Mesenchymal stem cell (in vitro differentiated cells and primary cell): ENCODE results near the gene NPHP4.

Source experiments
- DNase-seq: peaks from one replicate; pipeline ENCODE4 v3.0.0-alpha.2; 2013
- H2AFZ ChIP-seq: one replicate; pipeline ENCODE4 v1.6.1; 2013; ENCODE audit warnings: low read depth, mild to moderate bottlenecking, control low read depth, inconsistent platforms, low read length, moderate library complexity
- H2AK5ac ChIP-seq: 2 replicates; pipeline ENCODE4 v1.6.1; 2013; ENCODE audit warnings: low read length, moderate library complexity, mild to moderate bottlenecking, inconsistent platforms; ENCODE audit not compliant: severe bottlenecking
- H2BK120ac ChIP-seq: one replicate; pipeline ENCODE4 v1.6.1; 2013; ENCODE audit warnings: low read depth, mild to moderate bottlenecking, inconsistent platforms, low read length, moderate library complexity
- H2BK12ac ChIP-seq, 2 experiments: one replicate each; pipeline ENCODE4 v1.6.1; 2013; ENCODE audit warnings: inconsistent platforms in 2 of 2, low read length in 2 of 2, mild to moderate bottlenecking in 2 of 2, moderate library complexity in 2 of 2, control low read depth in 1 of 2
- H2BK15ac ChIP-seq: one replicate; pipeline ENCODE4 v1.6.1; 2013; ENCODE audit warnings: mild to moderate bottlenecking, low read depth, inconsistent platforms; ENCODE audit not compliant: poor library complexity, severe bottlenecking
- H2BK5ac ChIP-seq: 2 replicates; pipeline ENCODE4 v1.6.1; 2013; ENCODE audit warnings: low read depth, mild to moderate bottlenecking, low read length, control low read depth, inconsistent platforms; ENCODE audit not compliant: poor library complexity, severe bottlenecking
- H3K14ac ChIP-seq, 2 experiments: one replicate each; pipeline ENCODE4 v1.6.1; 2013; ENCODE audit warnings: inconsistent platforms in 2 of 2, low read length in 2 of 2, control low read depth in 1 of 2, mild to moderate bottlenecking in 1 of 2, moderate library complexity in 1 of 2
- H3K18ac ChIP-seq, 2 experiments: one replicate each; pipeline ENCODE4 v1.6.1; 2013; ENCODE audit warnings: inconsistent platforms in 2 of 2, low read length in 2 of 2, control low read depth in 1 of 2, low read depth in 1 of 2, mild to moderate bottlenecking in 1 of 2
- H3K23ac ChIP-seq, 2 experiments: one replicate each; pipeline ENCODE4 v1.6.1; 2013; ENCODE audit warnings: inconsistent platforms in 2 of 2, low read length in 2 of 2, mild to moderate bottlenecking in 2 of 2, moderate library complexity in 2 of 2, control low read depth in 1 of 2
- H3K27ac ChIP-seq: 2 replicates; pipeline ENCODE4 v1.5.1; 2013; ENCODE audit warnings: mild to moderate bottlenecking, moderate library complexity, low read length, control low read depth, inconsistent platforms; ENCODE audit not compliant: poor library complexity, severe bottlenecking
- H3K27me3 ChIP-seq, 2 experiments: 2 replicates each; pipeline versions ENCODE4 v1.6.1 to v1.7.0; 2013; ENCODE audit warnings: low read length in 2 of 2, mild to moderate bottlenecking in 2 of 2, moderate library complexity in 2 of 2, control low read depth in 1 of 2, inconsistent platforms in 1 of 2; ENCODE audit not compliant: control insufficient read depth in 1 of 2, insufficient read depth in 1 of 2
- H3K36me3 ChIP-seq, 2 experiments: 2 replicates each; pipeline versions ENCODE4 v1.6.1 to v1.7.0; 2013; ENCODE audit warnings: low read length in 2 of 2, control low read depth in 1 of 2, inconsistent platforms in 1 of 2, low read depth in 1 of 2, mild to moderate bottlenecking in 1 of 2; ENCODE audit not compliant: insufficient read depth in 2 of 2, control insufficient read depth in 1 of 2
- H3K4ac ChIP-seq, 2 experiments: one replicate each; pipeline ENCODE4 v1.6.1; 2013; ENCODE audit warnings: inconsistent platforms in 2 of 2, low read length in 2 of 2, mild to moderate bottlenecking in 2 of 2, moderate library complexity in 2 of 2, control low read depth in 1 of 2, low read depth in 1 of 2
- H3K4me1 ChIP-seq: 2 replicates; pipeline ENCODE4 v1.6.1; 2013; ENCODE audit warnings: low read depth, low read length, control low read depth; ENCODE audit not compliant: control insufficient read depth, insufficient read depth
- H3K4me2 ChIP-seq: 2 replicates; pipeline ENCODE4 v1.6.1; 2013; ENCODE audit warnings: low read length, mild to moderate bottlenecking, inconsistent platforms; ENCODE audit not compliant: poor library complexity, severe bottlenecking
- H3K4me3 ChIP-seq, 2 experiments: 2 replicates each; pipeline versions ENCODE4 v1.5.1 to v1.7.0; 2013; ENCODE audit warnings: low read length in 2 of 2, mild to moderate bottlenecking in 2 of 2, control low read depth in 1 of 2, low read depth in 1 of 2; ENCODE audit not compliant: insufficient read depth in 1 of 2
- H3K79me1 ChIP-seq: replicated peaks from 2 replicates; pipeline ENCODE4 v1.6.1; 2013; ENCODE audit warnings: mild to moderate bottlenecking, control low read depth, low read length, inconsistent platforms; ENCODE audit not compliant: poor library complexity, severe bottlenecking
- H3K9ac ChIP-seq: 2 replicates; pipeline ENCODE4 v1.7.0; 2013; ENCODE audit warnings: mild to moderate bottlenecking, low read length, moderate library complexity
- H3K9me3 ChIP-seq: 2 replicates; pipeline ENCODE4 v1.7.0; 2013; ENCODE audit warnings: mild to moderate bottlenecking, low read length; ENCODE audit not compliant: control insufficient read depth
- H4K8ac ChIP-seq: one replicate; pipeline ENCODE4 v1.6.1; 2013; ENCODE audit warnings: inconsistent platforms, mild to moderate bottlenecking, low read length, moderate library complexity
- H4K91ac ChIP-seq: one replicate; pipeline ENCODE4 v1.6.1; 2013; ENCODE audit warnings: mild to moderate bottlenecking, low read length, inconsistent platforms
- WGBS: methylation state at CpG from one replicate; pipeline ENCODE4 v1.1.7; 2013; ENCODE audit warnings: mixed read lengths; 5-methylcytosine and 5-hydroxymethylcytosine counted together

Gene NPHP4

GRCh38 chr1:5835179-5835562 lies 157.1 kb downstream of the NPHP4 start:
- Histone ChIP-seq H3K27me3 (peaks cover 4 to 33% of the 10 kb centered on the region in 2 experiments), H2AK5ac (no peak overlapping the region), H3K18ac (no peak overlapping the region), H3K4ac (no peak overlapping the region), H2BK12ac (no peak overlapping the region), H2BK15ac (no peak overlapping the region), H3K4me3 (no peak overlapping the region), H3K23ac (no peak overlapping the region), H3K9me3 (no peaks in the 10 kb centered on the region), H4K8ac (no peak overlapping the region), H2BK120ac (no peak overlapping the region), H2BK5ac (no peak overlapping the region), H4K91ac (no peak overlapping the region), H3K4me2 (no peak overlapping the region), H3K79me1 (no peaks in the 10 kb centered on the region), H2AFZ (no peak overlapping the region), H3K36me3 (no peaks in the 10 kb centered on the region), H3K4me1 (no peaks in the 10 kb centered on the region), H3K14ac (no peak overlapping the region), H3K27ac (no peak overlapping the region), H3K9ac (no peak overlapping the region)
- no peak for DNase-seq
- WGBS: 80% methylated on average over 8 of the region's 8 CpGs

GRCh38 chr1:5834477-5835178 lies 157.6 kb downstream of the NPHP4 start:
- no peak overlapping the region for H3K4me3 ChIP-seq
- H3K23ac ChIP-seq: no peak overlapping the region
- H2AK5ac ChIP-seq: no peak overlapping the region
- no peak overlapping the region for H2BK120ac ChIP-seq
- no peaks in the 10 kb centered on the region for H3K79me1 ChIP-seq
- no peak overlapping the region for H3K27ac ChIP-seq
- no peak overlapping the region for H3K14ac ChIP-seq
- DNase-seq: no peak
- H2BK15ac ChIP-seq: no peak overlapping the region
- no peaks in the 10 kb centered on the region for H3K4me1 ChIP-seq
- H3K4ac ChIP-seq: no peak overlapping the region
- no peak overlapping the region for H2BK5ac ChIP-seq
- H4K8ac ChIP-seq: no peak overlapping the region
- no peaks in the 10 kb centered on the region for H3K9me3 ChIP-seq
- H3K18ac ChIP-seq: no peak overlapping the region
- H3K36me3 ChIP-seq: no peaks in the 10 kb centered on the region
- H3K9ac ChIP-seq: no peak overlapping the region
- no peak overlapping the region for H4K91ac ChIP-seq
- H2BK12ac ChIP-seq: no peak overlapping the region
- H3K4me2 ChIP-seq: no peak overlapping the region
- peaks cover 4 to 29% of the 10 kb centered on the region in 2 experiments for H3K27me3 ChIP-seq
- 87% methylated on average over 32 of the region's 32 CpGs for WGBS
- H2AFZ ChIP-seq: no peak overlapping the region

- Histone ChIP-seq H3K27me3 (peaks cover 4 to 26% of the 10 kb centered on the region in 2 experiments), H2AFZ (no peak overlapping the region), H3K4me1 (no peaks in the 10 kb centered on the region), H2BK120ac (no peak overlapping the region), H3K23ac (no peak overlapping the region), H2BK15ac (no peak overlapping the region), H2BK12ac (no peak overlapping the region), H4K91ac (no peak overlapping the region), H2BK5ac (no peak overlapping the region), H3K36me3 (no peaks in the 10 kb centered on the region), H3K9me3 (no peaks in the 10 kb centered on the region), H3K4me2 (no peak overlapping the region), H3K14ac (no peak overlapping the region), H2AK5ac (no peak overlapping the region), H3K9ac (no peak overlapping the region), H3K4me3 (no peak overlapping the region), H3K18ac (no peak overlapping the region), H3K27ac (no peak overlapping the region), H3K79me1 (no peaks in the 10 kb centered on the region), H4K8ac (no peak overlapping the region), H3K4ac (no peak overlapping the region)
- no peak for DNase-seq
- 88% methylated on average over 11 of the region's 14 CpGs for WGBS
These were observed 158.3 kb downstream of the NPHP4 start for GRCh38 chr1:5833911-5834310.

- Histone ChIP-seq H3K4me1 (no peaks in the 10 kb centered on the region), H3K14ac (no peak overlapping the region), H2AFZ (no peak overlapping the region), H4K8ac (no peak overlapping the region), H3K27ac (no peak overlapping the region), H2AK5ac (no peak overlapping the region), H2BK12ac (no peak overlapping the region), H3K18ac (no peak overlapping the region), H3K9me3 (no peaks in the 10 kb centered on the region), H2BK5ac (no peak overlapping the region), H2BK15ac (no peak overlapping the region), H3K36me3 (no peaks in the 10 kb centered on the region), H3K4me2 (no peak overlapping the region), H3K9ac (no peak overlapping the region), H3K4ac (no peak overlapping the region), H3K23ac (no peak overlapping the region), H3K4me3 (no peak overlapping the region), H3K27me3 (peaks cover 4 to 23% of the 10 kb centered on the region in 2 experiments), H2BK120ac (no peak overlapping the region), H4K91ac (no peak overlapping the region), H3K79me1 (no peaks in the 10 kb centered on the region)
- no peak for DNase-seq
- WGBS: 88% methylated on average over 40 of the region's 40 CpGs
These were observed 159.0 kb downstream of the NPHP4 start for GRCh38 chr1:5832916-5833895.
